Measurements from ENCODE around the gene CR1.
"Not testable (repeated sequence)": the region's sequence is repeated elsewhere in the genome, so short reads cannot be mapped to it uniquely, and the experiment has no call there.

CR1 gene

GRCh38 chr1:207495801-207496792, at the start of gene CR1:
Gene CR1, plus strand, starts transcription at chr1:207496157. Its CDS starts 111 bp downstream, at chr1:207496268.
- DNase-seq (ENCODE audit: low read depth, low spot score): no peak

- no peak for DNase-seq (ENCODE audit: low read depth, low spot score)
Observed at GRCh38 chr1:207453710-207454045, 42.3 kb upstream of the CR1 start.

- no peak for DNase-seq (ENCODE audit: low read depth, low spot score)
Observed at GRCh38 chr1:207454046-207454964, 41.7 kb upstream of the CR1 start, which contains the start of gene CR2. Gene CR2, plus strand, starts transcription at chr1:207454328. Its CDS starts 91 bp downstream, at chr1:207454419.

- no peak for DNase-seq (ENCODE audit: low read depth, low spot score)
Observed at GRCh38 chr1:207455183-207455754, 40.7 kb upstream of the CR1 start.

- DNase-seq (ENCODE audit: low read depth, low spot score): no peak
Observed at GRCh38 chr1:207458414-207458813, 37.5 kb upstream of the CR1 start.

- no peak for DNase-seq (ENCODE audit: low read depth, low spot score)
Observed at GRCh38 chr1:207459008-207459407, 36.9 kb upstream of the CR1 start.

GRCh38 chr1:207461649-207462048, 34.3 kb upstream of the CR1 start:
- DNase-seq (ENCODE audit: low read depth, low spot score): no peak

GRCh38 chr1:207462535-207462934, 33.4 kb upstream of the CR1 start:
- no peak for DNase-seq (ENCODE audit: low read depth, low spot score)

GRCh38 chr1:207463021-207463420, 32.9 kb upstream of the CR1 start:
- no peak for DNase-seq (ENCODE audit: low read depth, low spot score)

GRCh38 chr1:207463571-207463970, 32.4 kb upstream of the CR1 start:
- no peak for DNase-seq (ENCODE audit: low read depth, low spot score)

- DNase-seq (ENCODE audit: low read depth, low spot score): no peak
Observed at GRCh38 chr1:207470927-207471326, 25.0 kb upstream of the CR1 start.

- no peak for DNase-seq (ENCODE audit: low read depth, low spot score)
Observed at GRCh38 chr1:207474210-207474609, 21.7 kb upstream of the CR1 start.

- DNase-seq (ENCODE audit: low read depth, low spot score): no peak
Observed at GRCh38 chr1:207486198-207486597, 9.8 kb upstream of the CR1 start.

- DNase-seq (ENCODE audit: low read depth, low spot score): no peak
Observed at GRCh38 chr1:207487636-207488035, 8.3 kb upstream of the CR1 start.

GRCh38 chr1:207493212-207493611, 2.7 kb upstream of the CR1 start:
- DNase-seq (ENCODE audit: low read depth, low spot score): no peak

- DNase-seq (ENCODE audit: low read depth, low spot score): no peak
Observed at GRCh38 chr1:207494171-207494570, 1.8 kb upstream of the CR1 start.

- not testable (repeated sequence) for DNase-seq (ENCODE audit: low read depth, low spot score)
Observed at GRCh38 chr1:207495281-207495680, 676 bp upstream of the CR1 start.

- no peak for DNase-seq (ENCODE audit: low read depth, low spot score)
Observed at GRCh38 chr1:207497941-207498340, 2.0 kb downstream of the CR1 start.

GRCh38 chr1:207499573-207499972, 3.6 kb downstream of the CR1 start:
- peak; percentile 11 for DNase-seq (ENCODE audit: low read depth, low spot score)

GRCh38 chr1:207500306-207500705, 4.3 kb downstream of the CR1 start:
- DNase-seq (ENCODE audit: low read depth, low spot score): no peak

- no peak for DNase-seq (ENCODE audit: low read depth, low spot score)
Observed at GRCh38 chr1:207501071-207501470, 5.1 kb downstream of the CR1 start.

- no peak for DNase-seq (ENCODE audit: low read depth, low spot score)
Observed at GRCh38 chr1:207502726-207503125, 6.8 kb downstream of the CR1 start.
